SK-N-MC (cell line): Measurements from ENCODE around the gene LPA.

Experiments
- EZH2 ChIP-seq: fragments of 200-600 bp; sonication (generic); IDR thresholded peaks from one replicate; pipeline ENCODE4 v1.6.1; 2017; ENCODE audit warnings: antibody characterized with exemption
- FOXP2 ChIP-seq: optimal IDR thresholded peaks from 2 replicates; pipeline ENCODE3; 2011; ENCODE audit warnings: mild to moderate bottlenecking, moderate library complexity; ENCODE audit not compliant: insufficient read depth; ENCODE audit errors: extremely low read length, control extremely low read depth
- POLR2AphosphoS5 ChIP-seq: IDR thresholded peaks from 2 replicates; pipeline ENCODE4 v1.6.1; 2012; ENCODE audit warnings: mild to moderate bottlenecking, low read depth, low read length, borderline replicate concordance

GRCh38 chr6:160659562-160659961 is 4.5 kb downstream of the LPA start:
- TF ChIP-seq EZH2 (no peak), POLR2AphosphoS5 (no peak), FOXP2 (no peak)
